GM12873 (cell line): Measurements from ENCODE around the gene MGP.

Experiments
- CTCF ChIP-seq: IDR thresholded peaks from 2 replicates; pipeline ENCODE4 v1.5.1; 2012; ENCODE audit warnings: low read depth, mild to moderate bottlenecking, moderate library complexity, low read length, control low read depth; ENCODE audit not compliant: insufficient read depth; ENCODE audit errors: missing control alignments

Gene MGP

GRCh38 chr12:14885718-14886221, at the start of gene MGP:
Gene MGP, minus strand, starts transcription at chr12:14885854. Its CDS starts 63 bp downstream, at chr12:14885791.
- TF ChIP-seq CTCF, result no peak

GRCh38 chr12:14935031-14935430, 49.4 kb upstream of the MGP start:
- no peak for TF ChIP-seq CTCF

GRCh38 chr12:14934511-14934910, 48.9 kb upstream of the MGP start:
- no peak for TF ChIP-seq CTCF

GRCh38 chr12:14931791-14932560, 46.3 kb upstream of the MGP start:
- TF ChIP-seq CTCF, result no peak

GRCh38 chr12:14931359-14931758, 45.7 kb upstream of the MGP start:
- TF ChIP-seq CTCF, result no peak

GRCh38 chr12:14930299-14930698, 44.6 kb upstream of the MGP start:
- no peak for TF ChIP-seq CTCF

GRCh38 chr12:14928931-14929330, 43.3 kb upstream of the MGP start:
- no peak for TF ChIP-seq CTCF
